Measurements from ENCODE around the gene FXYD2.

DNA sequence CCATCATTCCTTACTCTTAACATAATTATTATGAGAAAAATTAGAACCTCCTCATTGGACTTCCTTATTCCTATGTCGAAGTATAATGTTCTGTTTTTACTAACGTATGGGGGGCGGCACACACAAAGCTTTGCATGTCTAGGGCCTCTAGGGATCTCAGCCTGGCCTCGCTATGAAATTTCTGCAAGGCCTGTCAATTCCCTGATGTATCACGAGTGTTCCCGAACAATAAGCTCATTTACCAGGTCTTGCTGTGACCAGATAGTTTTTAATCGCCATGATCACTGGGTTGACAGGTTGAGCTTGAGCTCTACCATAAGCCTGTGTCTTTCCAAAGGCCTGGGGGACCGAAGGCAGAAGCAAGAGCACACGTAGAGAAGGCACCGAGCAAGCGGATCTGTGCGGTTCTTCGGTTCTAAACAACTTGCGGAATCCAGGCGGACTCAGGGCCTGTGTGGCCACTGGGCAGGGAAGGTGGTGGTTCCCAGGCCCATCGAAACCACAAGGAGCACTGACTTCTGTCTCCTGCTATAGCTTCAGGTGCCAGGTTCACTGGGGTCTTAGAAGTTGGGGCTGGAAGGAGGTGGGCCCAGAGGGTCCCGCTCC, 10.4 kb upstream of the FXYD2 start:
- TF ChIP-seq GATA2 (IDR thresholded peaks at IDR 0.05; ENCODE audit: low read depth, low read length) (no peak), GATA3 (IDR thresholded peaks at IDR 0.05; ENCODE audit: low read depth, low read length) (no peak)

Data from SH-SY5Y (cell line).